ENCODE results near the gene PIK3R6.

Gene PIK3R6

GRCh38 chr17:8781776-8782175 lies 85.7 kb downstream of the PIK3R6 start:
- peaks cover 5% of the 10 kb centered on the region; the same call in 1 of the 2 replicates for H3K4me1 ChIP-seq (ENCODE audit: control insufficient read depth, insufficient read depth, low read length)
- no peak overlapping the region for H3K4me3 ChIP-seq (ENCODE audit: low read depth, low read length)
- H3K27me3 ChIP-seq (ENCODE audit: control insufficient read depth, insufficient read depth, low read length): no peaks in the 10 kb centered on the region
- no peak overlapping the region for H3K27ac ChIP-seq (ENCODE audit: low read depth, low read length)
- no peak overlapping the region for H3K9ac ChIP-seq (ENCODE audit: low read depth, low read length)
- H3K36me3 ChIP-seq (ENCODE audit: control insufficient read depth, insufficient read depth, low read length): no peaks in the 10 kb centered on the region
- no peaks in the 10 kb centered on the region for H3K9me3 ChIP-seq (ENCODE audit: control insufficient read depth, insufficient read depth, low read length)

GRCh38 chr17:8776881-8777280 lies 90.6 kb downstream of the PIK3R6 start:
- H3K27ac ChIP-seq (ENCODE audit: low read depth, low read length): no peak overlapping the region
- no peaks in the 10 kb centered on the region for H3K9me3 ChIP-seq (ENCODE audit: control insufficient read depth, insufficient read depth, low read length)
- no peaks in the 10 kb centered on the region for H3K27me3 ChIP-seq (ENCODE audit: control insufficient read depth, insufficient read depth, low read length)
- H3K4me3 ChIP-seq (ENCODE audit: low read depth, low read length): no peak overlapping the region
- H3K9ac ChIP-seq (ENCODE audit: low read depth, low read length): no peak overlapping the region
- no peaks in the 10 kb centered on the region for H3K36me3 ChIP-seq (ENCODE audit: control insufficient read depth, insufficient read depth, low read length)
- 0 out of 2 replicates have a peak, but pooled peaks cover under 1% of the 10 kb centered on the region for H3K4me1 ChIP-seq (ENCODE audit: control insufficient read depth, insufficient read depth, low read length)

DNA sequence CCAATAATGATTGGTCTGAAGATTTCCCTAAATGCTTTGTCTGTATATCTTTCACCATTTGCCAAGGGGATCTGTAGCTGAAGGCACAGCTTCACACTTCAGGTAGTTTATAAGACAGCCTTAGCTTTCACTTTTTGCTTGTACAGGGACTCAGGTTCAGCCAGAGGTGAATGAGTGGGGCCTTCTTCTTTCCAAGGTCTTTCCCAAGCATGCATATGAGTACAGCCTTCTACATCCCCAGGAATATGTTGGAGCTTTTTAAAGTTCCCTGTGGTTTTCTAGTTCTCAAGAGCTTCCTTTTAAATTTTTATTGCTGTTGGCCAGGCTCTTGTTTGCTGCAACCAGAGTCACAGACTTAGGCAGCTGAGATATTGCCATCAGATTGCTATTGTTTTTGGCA lies 91.2 kb downstream of the PIK3R6 start:
- H3K27ac ChIP-seq (ENCODE audit: low read depth, low read length): no peak overlapping the region
- H3K4me1 ChIP-seq (ENCODE audit: control insufficient read depth, insufficient read depth, low read length): no peaks in the 10 kb centered on the region
- H3K9ac ChIP-seq (ENCODE audit: low read depth, low read length): no peak overlapping the region
- no peak overlapping the region for H3K4me3 ChIP-seq (ENCODE audit: low read depth, low read length)
- no peaks in the 10 kb centered on the region for H3K36me3 ChIP-seq (ENCODE audit: control insufficient read depth, insufficient read depth, low read length)
- no peaks in the 10 kb centered on the region for H3K9me3 ChIP-seq (ENCODE audit: control insufficient read depth, insufficient read depth, low read length)
- no peaks in the 10 kb centered on the region for H3K27me3 ChIP-seq (ENCODE audit: control insufficient read depth, insufficient read depth, low read length)

DNA sequence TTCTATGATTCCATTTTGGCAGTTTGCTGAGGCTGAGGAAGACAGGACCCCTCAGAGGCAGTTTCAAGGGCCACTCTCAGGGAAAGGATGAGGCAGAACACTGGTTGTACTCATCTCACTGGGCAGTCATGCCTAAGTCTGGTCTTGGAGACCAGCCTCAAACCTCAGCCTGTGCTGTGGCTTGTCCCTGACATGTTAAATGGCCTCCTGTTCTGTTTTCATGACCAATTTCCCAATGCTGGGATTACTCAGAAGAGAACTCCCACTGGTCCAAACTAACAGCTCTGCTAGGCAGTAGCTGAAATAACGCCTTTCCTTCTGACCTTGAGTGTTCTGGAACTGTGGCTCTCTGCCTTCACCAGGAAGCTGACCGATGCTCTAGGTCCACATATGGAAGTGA lies 100.7 kb downstream of the PIK3R6 start:
- no peak overlapping the region for H3K9ac ChIP-seq (ENCODE audit: low read depth, low read length)
- H3K27me3 ChIP-seq (ENCODE audit: control insufficient read depth, insufficient read depth, low read length): no peaks in the 10 kb centered on the region
- H3K36me3 ChIP-seq (ENCODE audit: control insufficient read depth, insufficient read depth, low read length): no peaks in the 10 kb centered on the region
- no peak overlapping the region for H3K4me3 ChIP-seq (ENCODE audit: low read depth, low read length)
- H3K27ac ChIP-seq (ENCODE audit: low read depth, low read length): no peak overlapping the region
- H3K4me1 ChIP-seq (ENCODE audit: control insufficient read depth, insufficient read depth, low read length): peaks cover 4% of the 10 kb centered on the region; the same call in 1 of the 2 replicates
- H3K9me3 ChIP-seq (ENCODE audit: control insufficient read depth, insufficient read depth, low read length): 0 out of 2 replicates have a peak, but pooled peaks cover 2% of the 10 kb centered on the region

DNA sequence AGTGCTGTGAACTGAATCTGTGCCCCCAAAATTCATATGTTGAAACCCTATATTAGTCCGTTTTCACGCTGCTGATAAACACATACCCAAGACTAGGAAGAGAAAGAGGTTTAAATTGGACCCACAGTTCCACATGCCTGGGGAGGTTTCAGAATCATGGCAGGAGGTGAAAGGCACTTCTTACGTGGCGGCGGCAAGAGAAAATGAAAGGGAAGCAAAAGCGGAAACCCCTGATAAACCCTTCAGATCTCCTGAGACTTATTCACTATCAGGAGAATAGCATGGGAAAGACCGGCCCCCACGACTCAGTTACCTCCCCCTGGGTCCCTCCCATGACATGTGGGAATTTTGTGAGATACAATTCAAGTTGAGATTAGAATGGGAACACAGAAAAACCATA lies 105.5 kb downstream of the PIK3R6 start:
- no peak overlapping the region for H3K27ac ChIP-seq (ENCODE audit: low read depth, low read length)
- no peaks in the 10 kb centered on the region for H3K36me3 ChIP-seq (ENCODE audit: control insufficient read depth, insufficient read depth, low read length)
- 0 out of 2 replicates have a peak, but pooled peaks cover 2% of the 10 kb centered on the region for H3K9me3 ChIP-seq (ENCODE audit: control insufficient read depth, insufficient read depth, low read length)
- no peak overlapping the region for H3K4me3 ChIP-seq (ENCODE audit: low read depth, low read length)
- no peaks in the 10 kb centered on the region for H3K4me1 ChIP-seq (ENCODE audit: control insufficient read depth, insufficient read depth, low read length)
- H3K9ac ChIP-seq (ENCODE audit: low read depth, low read length): no peak overlapping the region
- H3K27me3 ChIP-seq (ENCODE audit: control insufficient read depth, insufficient read depth, low read length): no peaks in the 10 kb centered on the region

- H3K27me3 ChIP-seq (ENCODE audit: control insufficient read depth, insufficient read depth, low read length): no peaks in the 10 kb centered on the region
- no peaks in the 10 kb centered on the region for H3K4me1 ChIP-seq (ENCODE audit: control insufficient read depth, insufficient read depth, low read length)
- H3K9ac ChIP-seq (ENCODE audit: low read depth, low read length): no peak within 1 kb of the TSS
- no peak within 1 kb of the TSS for H3K27ac ChIP-seq (ENCODE audit: low read depth, low read length)
- H3K9me3 ChIP-seq (ENCODE audit: control insufficient read depth, insufficient read depth, low read length): 0 out of 2 replicates have a peak, but pooled peaks cover 2% of the 10 kb centered on the region
- H3K4me3 ChIP-seq (ENCODE audit: low read depth, low read length): no peak within 1 kb of the TSS
- no peaks in the 10 kb centered on the region for H3K36me3 ChIP-seq (ENCODE audit: control insufficient read depth, insufficient read depth, low read length)
Observed at GRCh38 chr17:8758137-8758596, 109.3 kb downstream of the PIK3R6 start, which contains the start of gene SPDYE4. Gene SPDYE4 (minus strand): TSS chr17:8758546. CDS start chr17:8758382, 164 bp downstream.

GRCh38 chr17:8757189-8757588 lies 110.3 kb downstream of the PIK3R6 start:
- H3K9ac ChIP-seq (ENCODE audit: low read depth, low read length): no peak overlapping the region
- H3K4me1 ChIP-seq (ENCODE audit: control insufficient read depth, insufficient read depth, low read length): no peaks in the 10 kb centered on the region
- no peak overlapping the region for H3K4me3 ChIP-seq (ENCODE audit: low read depth, low read length)
- no peak overlapping the region for H3K27ac ChIP-seq (ENCODE audit: low read depth, low read length)
- no peaks in the 10 kb centered on the region for H3K36me3 ChIP-seq (ENCODE audit: control insufficient read depth, insufficient read depth, low read length)
- H3K27me3 ChIP-seq (ENCODE audit: control insufficient read depth, insufficient read depth, low read length): no peaks in the 10 kb centered on the region
- 0 out of 2 replicates have a peak, but pooled peaks cover 2% of the 10 kb centered on the region for H3K9me3 ChIP-seq (ENCODE audit: control insufficient read depth, insufficient read depth, low read length)

- Histone ChIP-seq H3K9me3 (ENCODE audit: control insufficient read depth, insufficient read depth, low read length) (no peaks in the 10 kb centered on the region), H3K27me3 (ENCODE audit: control insufficient read depth, insufficient read depth, low read length) (no peaks in the 10 kb centered on the region), H3K9ac (ENCODE audit: low read depth, low read length) (no peak overlapping the region), H3K4me3 (ENCODE audit: low read depth, low read length) (no peak overlapping the region), H3K36me3 (ENCODE audit: control insufficient read depth, insufficient read depth, low read length) (no peaks in the 10 kb centered on the region), H3K4me1 (ENCODE audit: control insufficient read depth, insufficient read depth, low read length) (no peaks in the 10 kb centered on the region), H3K27ac (ENCODE audit: low read depth, low read length) (no peak overlapping the region)
Observed at GRCh38 chr17:8755590-8756255, 111.8 kb downstream of the PIK3R6 start.

- H3K9ac ChIP-seq (ENCODE audit: low read depth, low read length): no peak overlapping the region
- no peak overlapping the region for H3K4me3 ChIP-seq (ENCODE audit: low read depth, low read length)
- H3K9me3 ChIP-seq (ENCODE audit: control insufficient read depth, insufficient read depth, low read length): no peaks in the 10 kb centered on the region
- no peak overlapping the region for H3K27ac ChIP-seq (ENCODE audit: low read depth, low read length)
- H3K27me3 ChIP-seq (ENCODE audit: control insufficient read depth, insufficient read depth, low read length): no peaks in the 10 kb centered on the region
- H3K36me3 ChIP-seq (ENCODE audit: control insufficient read depth, insufficient read depth, low read length): no peaks in the 10 kb centered on the region
- H3K4me1 ChIP-seq (ENCODE audit: control insufficient read depth, insufficient read depth, low read length): no peaks in the 10 kb centered on the region
Observed at GRCh38 chr17:8754890-8755289, 112.6 kb downstream of the PIK3R6 start.

DNA sequence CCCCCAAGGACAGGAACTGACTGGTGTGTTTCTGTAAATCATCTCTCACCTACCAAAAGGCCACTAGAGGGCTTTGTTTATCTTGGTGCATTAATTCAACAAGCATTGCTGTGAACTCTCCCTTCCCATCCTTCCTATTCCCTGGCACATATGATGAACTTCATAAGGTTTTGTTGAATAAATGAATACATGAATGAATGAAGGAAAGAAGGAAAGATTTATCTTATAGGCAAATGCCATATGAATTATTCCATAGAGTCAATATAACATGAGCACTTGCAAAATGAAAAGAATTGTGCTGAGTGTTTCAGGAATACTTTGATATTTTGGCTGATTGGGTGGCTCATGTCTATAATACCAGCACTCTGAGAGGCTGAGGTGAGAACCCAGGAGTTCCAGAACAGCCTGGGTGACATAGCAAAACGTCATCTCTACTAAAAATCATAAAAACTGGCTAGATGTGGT lies 113.5 kb downstream of the PIK3R6 start:
- Histone ChIP-seq H3K27ac (ENCODE audit: low read depth, low read length) (no peak overlapping the region), H3K9ac (ENCODE audit: low read depth, low read length) (no peak overlapping the region), H3K9me3 (ENCODE audit: control insufficient read depth, insufficient read depth, low read length) (no peaks in the 10 kb centered on the region), H3K4me3 (ENCODE audit: low read depth, low read length) (no peak overlapping the region), H3K4me1 (ENCODE audit: control insufficient read depth, insufficient read depth, low read length) (no peaks in the 10 kb centered on the region), H3K36me3 (ENCODE audit: control insufficient read depth, insufficient read depth, low read length) (no peaks in the 10 kb centered on the region), H3K27me3 (ENCODE audit: control insufficient read depth, insufficient read depth, low read length) (no peaks in the 10 kb centered on the region)

GRCh38 chr17:8753136-8753975 lies 114.1 kb downstream of the PIK3R6 start:
- Histone ChIP-seq H3K27ac (ENCODE audit: low read depth, low read length) (no peak overlapping the region), H3K4me1 (ENCODE audit: control insufficient read depth, insufficient read depth, low read length) (no peaks in the 10 kb centered on the region), H3K9me3 (ENCODE audit: control insufficient read depth, insufficient read depth, low read length) (no peaks in the 10 kb centered on the region), H3K27me3 (ENCODE audit: control insufficient read depth, insufficient read depth, low read length) (no peaks in the 10 kb centered on the region), H3K9ac (ENCODE audit: low read depth, low read length) (no peak overlapping the region), H3K4me3 (ENCODE audit: low read depth, low read length) (no peak overlapping the region), H3K36me3 (ENCODE audit: control insufficient read depth, insufficient read depth, low read length) (no peaks in the 10 kb centered on the region)

Measured in HUES48 (cell line).